HepG2 (cell line): ENCODE results near the gene DCDC2C. TPM values are rescaled to one million over a fixed set of nuclear protein-coding genes. Genes with fewer than 3 reads are reported as not detected.

Source experiments
- ATAC-seq: fragments of 200-7000 bp; cut with Tn5 transposase; 3 replicates; pipeline ENCODE4 v1.9.1; 2020; ENCODE audit warnings: mild to moderate bottlenecking, moderate library complexity
- BruUV-seq: library from RNA; stranded (reverse); fragments of 400-500 nt; replicated peaks from 2 replicates; lab custom pipeline; 2021; lab: Mats Ljungman, UMichigan
- CTCF ChIA-PET: fragments of 300-600 bp; formaldehyde crosslinking; extraction: SDS; loops from one replicate; lab custom pipeline; 2021; ENCODE audit warnings: low total read pairs, inconsistent platforms, low intra/inter-chr PET ratio; lab: Yijun Ruan, JAX
- POLR2A ChIA-PET: fragments of 350-600 bp; sonication (Branson Sonifier 250); formaldehyde crosslinking; loops from one replicate; lab custom pipeline; 2020; ENCODE audit warnings: antibody characterized with exemption, inconsistent platforms; lab: Yijun Ruan, JAX
- DNase-seq: peaks from one replicate; pipeline ENCODE4 v3.0.0-alpha.2; 2015; ENCODE audit warnings: low spot score
- FAIRE-seq: peaks from 3 replicates; lab custom pipeline; 2011; peaks lifted over from hg19 to GRCh38; lab: Jason Lieb, UNC
- H2AFZ ChIP-seq: one replicate; pipeline ENCODE4 v1.6.1; 2011; ENCODE audit warnings: low read length, inconsistent platforms
- H3K27ac ChIP-seq: fragments of 300-600 bp; 3 replicates; pipeline ENCODE4 v1.8.0; 2011; ENCODE audit warnings: mixed run types, mild to moderate bottlenecking, mixed read lengths, low read length, inconsistent platforms; ENCODE audit not compliant: insufficient read depth; ENCODE audit errors: extremely low read length
- H3K27me3 ChIP-seq, 2 experiments: fragments of 200-600 bp in 1 of 2; 2 replicates in 1 of 2; 3 replicates in 1 of 2; pipeline versions ENCODE4 v1.6.0 to v1.8.0; 2011; ENCODE audit warnings: low read length in 2 of 2, mild to moderate bottlenecking in 2 of 2, moderate library complexity in 2 of 2, inconsistent platforms in 1 of 2; ENCODE audit not compliant: insufficient read depth in 2 of 2, control insufficient read depth in 1 of 2
- H3K36me3 ChIP-seq, 2 experiments: fragments of 200-600 bp in 1 of 2; replicated peaks in 1 of 2; 2 replicates in 1 of 2; 3 replicates in 1 of 2; pipeline versions ENCODE4 v1.5.1 to v1.8.0; 2011; ENCODE audit warnings: low read length in 2 of 2, inconsistent platforms in 1 of 2; ENCODE audit not compliant: insufficient read depth in 2 of 2, control insufficient read depth in 1 of 2
- H3K4me1 ChIP-seq: 2 replicates; pipeline ENCODE4 v1.5.1; 2012; ENCODE audit warnings: low read length, inconsistent platforms; ENCODE audit not compliant: insufficient read depth
- H3K4me2 ChIP-seq: 2 replicates; pipeline ENCODE4 v1.6.0; 2011; ENCODE audit warnings: low read depth, low read length, inconsistent platforms
- H3K4me3 ChIP-seq, 3 experiments: fragments of 200-600 bp in 1 of 3; sonication (generic), shearing (Covaris generic) in 1 of 3; replicated peaks in 1 of 3; 2 replicates each; pipeline ENCODE4 v1.5.1; 2011 to 2016; ENCODE audit warnings: low read length in 3 of 3, inconsistent platforms in 2 of 3, low read depth in 2 of 3, mild to moderate bottlenecking in 2 of 3, control low read depth in 1 of 3, mixed read lengths in 1 of 3; ENCODE audit not compliant: insufficient read depth in 1 of 3
- H3K79me2 ChIP-seq: one replicate; pipeline ENCODE4 v1.6.1; 2011; ENCODE audit warnings: low read length, inconsistent platforms; ENCODE audit not compliant: insufficient read depth
- H3K9ac ChIP-seq: 2 replicates; pipeline ENCODE4 v1.6.0; 2011; ENCODE audit warnings: mild to moderate bottlenecking, low read depth, low read length, inconsistent platforms; ENCODE audit not compliant: insufficient read depth
- H3K9me3 ChIP-seq: 2 replicates; pipeline ENCODE4 v1.5.1; 2012; ENCODE audit warnings: mild to moderate bottlenecking, low read length
- H4K20me1 ChIP-seq: 2 replicates; pipeline ENCODE4 v1.6.0; 2011; ENCODE audit warnings: inconsistent platforms, mild to moderate bottlenecking, low read length, moderate library complexity; ENCODE audit not compliant: insufficient read depth
- GZF1 ChIP-seq: sonication (generic); formaldehyde crosslinking; IDR thresholded peaks from 2 replicates; pipeline ENCODE4 v1.5.1; 2020; ENCODE audit warnings: mild to moderate bottlenecking, missing genetic modification reagents
- HNRNPK ChIP-seq: fragments of 200-400 bp; formaldehyde crosslinking; IDR thresholded peaks from 2 replicates; pipeline ENCODE4 v1.6.1; 2018; ENCODE audit warnings: low read length, low read depth, moderate library complexity, mild to moderate bottlenecking; ENCODE audit not compliant: poor library complexity, severe bottlenecking
- KLF12 ChIP-seq: sonication (generic); formaldehyde crosslinking; IDR thresholded peaks from 2 replicates; pipeline ENCODE4 v1.4.0; 2020; ENCODE audit warnings: missing genetic modification reagents, borderline replicate concordance
- PBX3 ChIP-seq: sonication (generic); formaldehyde crosslinking; IDR thresholded peaks from 2 replicates; pipeline ENCODE4 v1.8.1; 2023; ENCODE audit warnings: missing genetic modification reagents, inconsistent platforms, borderline replicate concordance
- ZBTB46 ChIP-seq: sonication (generic); formaldehyde crosslinking; IDR thresholded peaks from 2 replicates; pipeline ENCODE4 v1.4.0; 2020; ENCODE audit warnings: mild to moderate bottlenecking, missing genetic modification reagents, borderline replicate concordance
- ZNF432 ChIP-seq: sonication (generic); formaldehyde crosslinking; IDR thresholded peaks from 2 replicates; pipeline ENCODE4 v1.5.0; 2020; ENCODE audit warnings: missing genetic modification reagents, mild to moderate bottlenecking, borderline replicate concordance
- ZNF709 ChIP-seq: sonication (generic); formaldehyde crosslinking; IDR thresholded peaks from 2 replicates; pipeline ENCODE4 v1.5.0; 2020; ENCODE audit warnings: mild to moderate bottlenecking, missing genetic modification reagents
- WGBS: methylation state at CpG from one replicate; pipeline ENCODE4 v1.1.6; 2017; ENCODE audit warnings: low lambda C conversion rate; 5-methylcytosine and 5-hydroxymethylcytosine counted together
- in situ Hi-C: cut with HindIII; loops from 2 replicates; pipeline ENCODE4 v1.10.0; 2017; ENCODE audit warnings: low pct_unique_long_range_greater_than_20kb; ENCODE audit not compliant: extremely low pct_ligation_motif_present
- intact Hi-C: fragments of 100-400 bp; cut with micrococcal nuclease; formaldehyde crosslinking; loops from one replicate; pipeline ENCODE4 v1.10.0; 2022; ENCODE audit not compliant: unreplicated experiment
- polyA plus RNA-seq, 8 experiments: library from polyadenylated mRNA; depleted of rRNA in 3 of 8; stranded (reverse) in 7 of 8; unstranded in 1 of 8; fragments of >200 nt; fragmentation: Illumina TruSeq in 4 of 8; extraction: Trizol in 4 of 8; gene quantifications; 2 replicates each; pipeline versions ENCODE4 v1.2.1 to v1.2.3, GENCODE V29; 2011 to 2016; ENCODE audit warnings: low read depth in 4 of 8, missing spikeins in 1 of 8, mixed read lengths in 1 of 8; ENCODE audit not compliant: insufficient read depth in 1 of 8
- total RNA-seq, 5 experiments: library from RNA; depleted of rRNA; stranded (reverse); fragments of >200 nt; fragmentation: Illumina TruSeq; extraction: Trizol; gene quantifications; 2 replicates each; pipeline ENCODE4 v1.2.3, GENCODE V29; 2016; ENCODE audit warnings: low read depth in 1 of 5

Gene DCDC2C
- total and polyA plus RNA-seq, 2 of the 13 experiments (the other 11 are each of a cell fraction or from before 2014, with no cell fraction given), result not detected

DNA sequence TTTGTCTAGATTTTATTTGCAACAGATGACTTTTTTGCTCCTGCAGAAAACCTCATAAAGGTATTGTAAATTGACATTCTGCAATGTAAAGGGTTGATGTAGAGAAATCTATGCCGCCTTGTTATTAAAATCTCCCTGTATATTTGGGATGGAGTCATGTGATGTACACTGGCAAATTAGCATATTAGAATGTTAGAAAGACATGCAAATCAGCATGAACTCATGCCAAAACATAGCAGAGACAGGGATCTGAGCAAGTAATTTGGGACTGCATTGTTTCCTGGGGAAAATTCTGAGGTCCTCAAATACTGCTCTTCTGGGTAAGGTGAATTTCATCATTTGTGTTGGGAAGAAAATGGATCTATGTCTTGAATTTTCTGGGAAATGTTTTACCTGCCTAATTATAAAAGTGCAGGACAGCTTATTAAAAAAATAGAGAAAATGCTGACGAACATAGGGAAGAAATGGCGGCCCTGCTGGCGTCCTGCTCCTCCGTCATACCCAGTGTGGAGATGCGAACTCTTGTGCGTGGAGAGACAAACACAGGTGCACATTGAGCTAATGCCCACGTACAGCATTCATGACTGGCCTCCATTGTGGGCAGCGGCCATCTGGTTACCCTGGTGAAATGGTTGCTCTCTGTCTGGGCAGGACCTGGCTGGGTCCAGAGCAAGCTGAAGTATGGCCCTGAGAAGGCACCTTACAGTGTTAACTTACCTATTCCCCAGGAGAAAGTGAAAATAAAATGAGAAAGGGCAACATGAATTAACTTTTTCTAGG is 29.1 kb upstream of the DCDC2C start:
- no peak overlapping the region for H3K4me2 ChIP-seq
- in situ Hi-C loops (no loop called here), intact Hi-C loops (no loop called here)
- ATAC-seq (no peak), FAIRE-seq (no peak)
- H3K4me1 ChIP-seq, result peaks cover 13% of the 10 kb centered on the region
- peaks cover 3 to 51% of the 10 kb centered on the region in 2 experiments; a peak in 3 of 5 replicates for H3K27me3 ChIP-seq
- 53% methylated on average over 9 of the region's 9 CpGs for WGBS
- no peak overlapping the region for H3K4me3 ChIP-seq
- H3K9ac ChIP-seq, result no peak overlapping the region
- no peak for TF ChIP-seq KLF12 (CRISPR knock-in tag)
- no peak for TF ChIP-seq HNRNPK
- TF ChIP-seq PBX3 (CRISPR knock-in tag), result no peak
- no peak for TF ChIP-seq GZF1 (CRISPR knock-in tag)
- no peak for TF ChIP-seq ZNF709 (CRISPR knock-in tag)
- TF ChIP-seq ZBTB46 (CRISPR knock-in tag), result no peak
- no peak for TF ChIP-seq ZNF432 (CRISPR knock-in tag)
- TF ChIP-seq, all 625 proteins: peak for 0
- no TSS peak for BruUV-seq
- Histone ChIP-seq H2AFZ (no peak overlapping the region), H3K9me3 (no peaks in the 10 kb centered on the region), H3K27ac (no peak overlapping the region), H3K36me3 (no peaks in the 10 kb centered on the region), H4K20me1 (no peaks in the 10 kb centered on the region), H3K79me2 (no peaks in the 10 kb centered on the region)
- DNase-seq, result no peak
- POLR2A ChIA-PET, result no interaction called here
- CTCF ChIA-PET, result no interaction called here
